ENCODE data around the gene TNFRSF1B.

TNFRSF1B gene

DNA sequence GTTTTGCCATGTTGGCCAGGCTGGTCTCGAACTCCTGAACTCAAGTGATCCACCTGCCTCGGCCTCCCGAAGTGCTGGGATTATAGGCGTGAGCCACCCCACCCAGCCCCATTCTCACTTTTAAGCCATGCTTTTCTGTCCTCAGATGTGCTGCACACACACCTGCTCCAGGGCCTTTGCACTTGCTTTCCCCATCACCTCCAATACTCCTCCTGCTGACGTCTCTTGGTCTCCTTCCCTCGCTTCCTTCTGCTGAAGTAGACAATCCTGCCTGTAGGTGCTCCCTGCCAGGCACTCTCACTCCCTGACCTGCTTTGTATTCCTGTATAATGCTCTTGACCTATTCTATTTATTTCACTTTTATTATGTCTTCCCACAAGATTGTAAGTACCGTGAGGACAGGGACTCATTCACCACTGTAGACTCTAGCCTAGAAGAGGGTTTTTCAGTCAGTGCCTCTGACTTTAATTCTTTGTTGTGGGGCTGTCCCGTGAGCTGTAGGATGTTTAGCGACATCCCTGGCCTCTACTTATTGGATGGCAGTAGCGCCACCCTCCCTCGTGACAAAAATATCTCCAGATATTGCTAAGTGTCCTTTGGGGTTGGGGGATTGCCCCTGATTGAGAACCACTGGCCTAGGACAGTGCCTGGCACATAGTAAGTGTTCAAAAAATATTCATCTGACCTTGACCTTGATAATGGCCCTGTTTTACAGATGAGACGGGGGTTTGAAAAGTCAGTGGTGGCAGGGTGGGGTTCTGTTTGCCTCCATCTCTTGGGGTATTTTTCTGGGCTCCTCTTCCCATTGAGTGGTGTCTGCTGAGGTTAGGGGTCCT, 4.6 kb downstream of the TNFRSF1B start:
- DNase-seq: no peak
- no peak for TF ChIP-seq GATA1 (IDR thresholded peaks at IDR 0.05; ENCODE audit: low read depth, low read length)
- TF ChIP-seq POLR2A (IDR thresholded peaks at IDR 0.05; ENCODE audit: low read length): no peak

GRCh38 chr1:12172042-12172851, 5.5 kb downstream of the TNFRSF1B start:
- TF ChIP-seq POLR2A (IDR thresholded peaks at IDR 0.05; ENCODE audit: low read length) (no peak), GATA1 (IDR thresholded peaks at IDR 0.05; ENCODE audit: low read depth, low read length) (no peak)
- no peak for DNase-seq

DNA sequence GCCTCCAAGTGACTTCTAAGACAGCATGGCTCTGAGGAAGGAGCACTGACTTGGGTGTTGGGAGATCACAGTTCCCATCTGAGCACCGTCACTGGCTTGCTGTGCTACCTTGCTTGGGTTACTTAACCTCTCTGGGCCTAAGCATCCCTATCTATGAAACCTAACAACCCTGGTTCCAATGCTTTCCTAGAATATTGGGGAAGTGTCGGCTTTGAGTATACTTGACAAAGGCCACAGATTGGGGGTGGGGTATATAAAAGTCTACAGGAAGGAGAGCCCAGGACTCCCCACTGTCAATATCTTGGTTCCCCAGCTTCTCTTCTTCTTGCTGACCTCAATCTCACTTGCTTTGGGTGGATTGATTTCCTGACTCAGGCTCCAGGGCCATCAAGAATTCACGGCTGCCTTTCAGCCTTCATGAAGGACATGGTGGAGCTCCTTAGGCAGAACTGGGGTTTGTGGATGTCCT, 6.3 kb downstream of the TNFRSF1B start:
- TF ChIP-seq GATA1 (IDR thresholded peaks at IDR 0.05; ENCODE audit: low read depth, low read length) (no peak), POLR2A (IDR thresholded peaks at IDR 0.05; ENCODE audit: low read length) (no peak)

GRCh38 chr1:12173631-12174121, 6.9 kb downstream of the TNFRSF1B start:
- TF ChIP-seq POLR2A (IDR thresholded peaks at IDR 0.05; ENCODE audit: low read length) (no peak), GATA1 (IDR thresholded peaks at IDR 0.05; ENCODE audit: low read depth, low read length) (no peak)
- DNase-seq: peak in 1 of 2 experiments; percentile 12

More for the DNA sequence above, 6.3 kb downstream of the TNFRSF1B start:
- no peak for DNase-seq

- TF ChIP-seq GATA1 (IDR thresholded peaks at IDR 0.05; ENCODE audit: low read depth, low read length) (no peak), POLR2A (IDR thresholded peaks at IDR 0.05; ENCODE audit: low read length) (no peak)
- DNase-seq: peak; percentile 13 to 23
Measured at GRCh38 chr1:12174924-12175810, 8.4 kb downstream of the TNFRSF1B start.

DNA sequence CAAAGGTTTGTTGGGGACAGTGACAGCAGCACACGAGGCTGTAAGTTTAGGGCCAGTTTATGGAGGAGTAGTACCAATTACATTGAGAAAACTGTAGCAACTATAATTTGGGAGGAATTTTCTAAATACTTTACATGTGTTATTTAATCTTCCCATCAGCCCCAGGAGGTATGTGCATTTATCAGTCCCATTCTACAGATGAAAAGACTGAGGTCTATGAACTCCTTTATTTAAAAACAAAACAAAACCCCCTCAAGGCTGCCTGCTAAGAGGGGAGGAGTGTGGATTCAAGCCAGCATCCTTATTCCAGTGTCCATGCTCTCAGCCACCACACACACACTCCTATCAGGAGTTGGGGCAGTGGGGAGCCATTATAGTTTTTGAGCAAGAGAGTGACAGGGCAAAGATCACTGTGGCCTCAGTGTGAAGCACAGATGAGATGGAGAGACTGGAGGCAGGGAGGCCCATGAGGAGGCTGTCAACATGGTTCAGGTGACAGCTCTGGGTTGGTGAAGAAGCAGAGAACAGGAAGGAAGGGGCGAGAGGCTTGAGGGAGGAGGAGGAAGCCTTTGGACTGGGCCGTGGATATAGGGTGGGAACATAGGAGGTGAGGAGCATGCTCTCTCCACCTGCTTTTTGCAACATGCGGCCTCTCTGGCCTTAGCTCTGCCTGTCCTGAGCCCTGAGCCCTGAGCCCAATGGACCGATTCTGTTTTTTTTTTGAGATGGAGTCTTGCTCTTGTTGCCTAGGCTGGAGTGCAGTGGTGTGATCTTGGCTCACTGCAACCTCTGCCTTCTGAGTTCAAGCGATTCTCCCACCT, 9.7 kb downstream of the TNFRSF1B start:
- no peak for DNase-seq
- TF ChIP-seq POLR2A (IDR thresholded peaks at IDR 0.05; ENCODE audit: low read length) (no peak), GATA1 (IDR thresholded peaks at IDR 0.05; ENCODE audit: low read depth, low read length) (no peak)

DNA sequence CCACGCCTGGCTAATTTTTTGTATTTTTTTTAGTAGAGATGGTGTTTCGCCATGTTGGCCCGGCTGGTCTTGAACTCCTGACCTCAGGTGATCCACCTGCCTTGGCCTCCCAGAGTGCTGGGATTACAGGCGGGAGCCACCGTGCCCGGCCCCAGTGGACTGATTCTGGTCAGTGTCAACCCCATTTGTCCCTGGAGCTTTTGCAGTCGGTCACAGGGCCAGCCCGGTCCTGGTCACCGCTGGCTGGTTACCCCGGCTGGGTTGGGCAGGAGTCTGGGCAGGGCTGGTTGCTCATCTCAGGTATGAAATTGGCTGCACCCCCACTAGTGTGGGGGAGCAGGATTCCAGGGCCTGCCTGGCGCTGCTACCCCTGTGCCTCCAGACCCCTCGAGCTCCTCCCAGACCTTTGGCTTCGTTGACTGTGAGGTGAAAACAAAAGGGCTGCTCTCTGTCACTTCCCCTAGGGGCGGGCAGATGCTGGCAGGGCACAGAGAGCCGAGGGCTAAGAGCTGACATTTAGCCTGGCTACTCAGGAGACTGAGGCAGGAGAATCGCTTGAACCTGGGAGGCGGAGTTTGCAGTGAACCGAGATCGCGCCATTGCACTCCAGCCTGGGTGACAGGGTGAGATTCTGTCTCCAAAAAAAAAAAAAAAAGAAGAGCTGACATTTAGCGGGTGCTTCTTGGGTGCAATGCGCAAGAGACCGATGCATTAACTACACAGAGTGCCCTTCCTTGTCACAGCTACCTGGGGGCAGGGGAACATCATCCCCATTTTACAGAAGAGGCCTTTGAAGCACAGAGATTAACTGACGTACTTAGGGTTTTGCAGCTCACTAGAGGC, 10.6 kb downstream of the TNFRSF1B start:
- DNase-seq: no peak
- no peak for TF ChIP-seq GATA1 (IDR thresholded peaks at IDR 0.05; ENCODE audit: low read depth, low read length)
- no peak for TF ChIP-seq POLR2A (IDR thresholded peaks at IDR 0.05; ENCODE audit: low read length)

- TF ChIP-seq GATA1 (IDR thresholded peaks at IDR 0.05; ENCODE audit: low read depth, low read length) (no peak), POLR2A (IDR thresholded peaks at IDR 0.05; ENCODE audit: low read length) (no peak)
- DNase-seq: no peak
Measured at GRCh38 chr1:12177999-12178441, 11.2 kb downstream of the TNFRSF1B start.

DNA sequence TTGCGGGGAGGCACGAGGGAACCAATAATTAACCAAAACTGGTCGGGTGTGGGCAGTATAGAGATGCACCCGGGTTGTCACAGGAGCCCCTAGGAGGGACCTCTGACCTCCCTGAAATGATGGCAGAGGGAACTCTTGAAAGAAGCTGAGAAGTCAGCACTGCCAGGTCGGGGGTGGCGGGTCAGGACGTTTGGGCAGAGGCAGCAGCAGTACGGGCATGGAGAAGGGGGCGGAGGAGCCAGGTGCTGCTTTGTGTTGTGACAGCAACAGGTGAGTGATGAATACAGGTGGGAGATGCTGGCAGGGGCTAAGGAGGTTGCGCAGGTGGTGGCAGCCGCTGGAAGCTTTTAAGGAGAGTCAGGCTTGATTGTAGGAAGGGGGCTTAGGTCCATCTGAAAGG, 11.7 kb downstream of the TNFRSF1B start:
- TF ChIP-seq POLR2A (IDR thresholded peaks at IDR 0.05; ENCODE audit: low read length) (no peak), GATA1 (IDR thresholded peaks at IDR 0.05; ENCODE audit: low read depth, low read length) (no peak)
- no peak for DNase-seq

DNA sequence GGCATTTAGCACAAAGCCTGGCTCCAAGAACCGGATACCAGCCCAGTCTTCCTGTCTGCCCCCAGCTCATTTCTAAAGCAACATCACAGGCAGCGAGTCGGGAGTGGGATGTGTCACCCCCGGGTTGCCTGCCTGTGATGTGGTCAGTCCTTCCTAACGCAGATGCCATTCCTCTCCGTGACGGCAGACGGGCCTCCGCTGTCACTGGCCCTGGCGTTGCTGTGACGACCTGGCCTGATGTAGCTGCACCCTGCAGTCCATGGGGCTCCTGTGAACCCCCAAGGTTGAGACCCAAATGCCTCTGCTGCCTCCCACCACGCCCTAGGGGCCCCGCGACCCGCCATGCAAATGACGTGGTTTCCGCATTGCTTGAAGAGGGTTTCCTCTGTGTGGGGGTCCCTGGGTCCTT, 12.3 kb downstream of the TNFRSF1B start:
- TF ChIP-seq GATA1 (IDR thresholded peaks at IDR 0.05; ENCODE audit: low read depth, low read length) (no peak), POLR2A (IDR thresholded peaks at IDR 0.05; ENCODE audit: low read length) (no peak)
- DNase-seq: no peak

DNA sequence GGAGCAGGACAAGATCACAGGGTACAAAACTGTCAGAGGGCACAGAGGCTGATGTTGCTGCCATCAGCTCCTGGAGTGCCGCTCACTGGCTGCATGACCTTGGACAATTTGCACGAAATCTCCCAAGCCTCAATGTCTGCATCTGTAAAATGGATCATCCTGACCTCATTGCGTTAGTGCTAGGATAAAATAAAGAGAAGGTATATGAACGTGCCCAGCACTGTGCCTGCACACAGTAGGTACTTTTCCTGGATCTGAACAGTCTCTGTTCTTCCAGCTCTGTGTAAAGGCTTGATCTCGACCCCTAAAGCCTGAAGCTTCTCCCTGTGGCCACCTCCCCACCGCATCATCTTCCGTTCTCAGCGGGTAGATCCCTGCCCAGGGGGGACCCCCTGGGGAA, 12.9 kb downstream of the TNFRSF1B start:
- no peak for TF ChIP-seq POLR2A (IDR thresholded peaks at IDR 0.05; ENCODE audit: low read length)
- no peak for TF ChIP-seq GATA1 (IDR thresholded peaks at IDR 0.05; ENCODE audit: low read depth, low read length)
- no peak for DNase-seq

- no peak for DNase-seq
- TF ChIP-seq POLR2A (IDR thresholded peaks at IDR 0.05; ENCODE audit: low read length): no peak
- TF ChIP-seq GATA1 (IDR thresholded peaks at IDR 0.05; ENCODE audit: low read depth, low read length): no peak
Measured at GRCh38 chr1:12180315-12180714, 13.5 kb downstream of the TNFRSF1B start.

All from erythroblast (primary cell).